ENCODE measurements around the gene SERTAD3.
A peak's percentile ranks its signal among the peaks of the same experiment; 100 is the strongest.

SERTAD3 gene

DNA sequence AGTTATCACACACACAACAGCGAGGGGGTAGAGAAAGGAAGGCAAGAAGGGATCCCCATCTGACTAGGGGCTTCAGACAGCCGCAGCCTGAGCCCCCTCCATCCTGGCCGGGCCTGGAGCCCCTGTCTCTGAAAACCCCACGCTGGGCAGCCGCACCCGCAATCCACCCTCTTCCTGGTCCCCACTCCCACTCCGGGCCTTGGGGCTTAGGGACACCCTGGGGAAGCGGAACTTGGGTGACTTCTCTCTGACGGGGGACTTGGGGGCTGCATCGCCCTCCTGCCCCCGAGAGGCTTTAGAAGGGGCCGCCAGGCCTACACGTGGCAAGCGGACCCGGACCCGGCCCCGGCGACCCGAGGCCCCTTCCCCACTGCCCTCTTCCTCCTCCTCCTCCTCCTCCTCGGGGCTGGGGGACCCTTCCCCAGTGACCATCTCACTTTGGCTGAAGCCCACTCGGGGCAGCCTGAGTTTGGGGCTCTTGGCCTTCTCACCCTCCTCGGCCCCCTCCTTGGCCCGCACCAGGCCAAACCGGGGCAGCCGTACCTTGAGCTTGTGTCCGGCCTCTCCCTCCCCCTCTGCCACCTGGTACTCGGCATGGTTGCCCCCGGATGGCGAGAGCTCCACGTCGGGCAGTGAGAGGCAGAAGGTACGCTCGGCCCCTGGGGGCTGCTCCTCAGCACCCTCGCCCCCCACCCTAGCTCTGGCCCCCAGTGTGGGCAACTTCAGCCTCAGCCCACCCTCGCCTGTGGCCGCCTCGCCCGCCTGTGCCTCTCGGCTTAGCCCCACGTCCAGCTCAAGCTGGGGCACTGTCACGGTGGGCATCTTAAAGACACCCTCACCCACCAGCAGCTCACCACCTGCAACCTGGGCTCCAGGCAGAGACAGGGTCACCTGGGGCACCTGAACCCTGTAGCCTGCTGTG is 50.0 kb downstream of the SERTAD3 start:
- Histone ChIP-seq H3K4me1 (ENCODE audit: insufficient read depth, low read length) (no peaks in the 10 kb centered on the region), H3K27me3 (ENCODE audit: insufficient read depth, low read length, poor library complexity) (no peaks in the 10 kb centered on the region), H3K27ac (ENCODE audit: low read length) (no peak overlapping the region), H3K79me2 (ENCODE audit: insufficient read depth, low read length) (no peaks in the 10 kb centered on the region), H3K36me3 (ENCODE audit: insufficient read depth, low read length) (no peaks in the 10 kb centered on the region), H4K20me1 (ENCODE audit: insufficient read depth, low read length) (no peaks in the 10 kb centered on the region), H3K9me3 (ENCODE audit: insufficient read depth, low read length, severe bottlenecking) (no peaks in the 10 kb centered on the region), H3K4me3 (ENCODE audit: low read depth in 1 of 2, low read length in 2 of 2) (no peak overlapping the region), H2AFZ (ENCODE audit: low read depth, low read length) (no peak overlapping the region), H3K4me2 (ENCODE audit: insufficient read depth, low read length) (no peak overlapping the region), H3K9ac (ENCODE audit: low read depth, low read length) (no peak overlapping the region)
- no peak for DNase-seq
- TF ChIP-seq EZH2 (IDR thresholded peaks at IDR 0.05; ENCODE audit: borderline replicate concordance, low read depth, low read length, severe bottlenecking), result no peak
- TF ChIP-seq, protein P1, sequence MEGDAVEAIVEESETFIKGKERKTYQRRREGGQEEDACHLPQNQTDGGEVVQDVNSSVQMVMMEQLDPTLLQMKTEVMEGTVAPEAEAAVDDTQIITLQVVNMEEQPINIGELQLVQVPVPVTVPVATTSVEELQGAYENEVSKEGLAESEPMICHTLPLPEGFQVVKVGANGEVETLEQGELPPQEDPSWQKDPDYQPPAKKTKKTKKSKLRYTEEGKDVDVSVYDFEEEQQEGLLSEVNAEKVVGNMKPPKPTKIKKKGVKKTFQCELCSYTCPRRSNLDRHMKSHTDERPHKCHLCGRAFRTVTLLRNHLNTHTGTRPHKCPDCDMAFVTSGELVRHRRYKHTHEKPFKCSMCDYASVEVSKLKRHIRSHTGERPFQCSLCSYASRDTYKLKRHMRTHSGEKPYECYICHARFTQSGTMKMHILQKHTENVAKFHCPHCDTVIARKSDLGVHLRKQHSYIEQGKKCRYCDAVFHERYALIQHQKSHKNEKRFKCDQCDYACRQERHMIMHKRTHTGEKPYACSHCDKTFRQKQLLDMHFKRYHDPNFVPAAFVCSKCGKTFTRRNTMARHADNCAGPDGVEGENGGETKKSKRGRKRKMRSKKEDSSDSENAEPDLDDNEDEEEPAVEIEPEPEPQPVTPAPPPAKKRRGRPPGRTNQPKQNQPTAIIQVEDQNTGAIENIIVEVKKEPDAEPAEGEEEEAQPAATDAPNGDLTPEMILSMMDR (IDR thresholded peaks at IDR 0.05; ENCODE audit: borderline replicate concordance, extremely low read depth, low read length, poor library complexity, severe bottlenecking), result no peak
- no peak for ATAC-seq (ENCODE audit: insufficient read depth, low read depth)

DNA sequence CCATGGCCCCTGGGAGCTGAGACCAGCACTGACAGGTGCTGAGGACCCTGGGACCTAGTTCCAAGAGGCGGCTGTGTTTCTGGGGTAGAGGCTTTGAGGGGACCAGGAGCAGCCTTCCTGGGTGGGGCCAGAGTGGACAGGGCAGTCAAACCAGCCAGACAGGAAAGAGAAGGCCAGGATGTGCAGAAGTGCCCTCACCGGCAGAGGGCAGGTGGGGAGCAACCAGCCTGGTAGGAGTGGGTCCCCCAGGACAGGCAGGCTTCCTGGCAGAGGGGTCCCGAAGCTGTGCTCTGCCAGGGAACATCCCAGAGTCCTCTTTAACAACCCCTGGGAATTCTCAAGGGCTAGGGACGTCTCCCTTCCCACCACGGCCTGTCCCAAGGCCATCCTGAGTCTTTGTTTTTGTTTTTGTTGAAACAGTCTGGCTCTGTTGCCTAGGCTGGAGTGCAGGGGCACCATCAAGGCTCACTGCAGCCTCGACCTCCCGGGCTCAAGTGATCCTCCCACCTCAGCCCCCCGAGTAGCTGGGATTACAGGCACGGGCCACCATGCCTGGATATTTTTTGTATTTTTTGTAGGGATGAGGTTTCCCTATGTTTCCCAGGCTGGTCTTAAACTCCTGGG is 51.1 kb downstream of the SERTAD3 start:
- Histone ChIP-seq H3K79me2 (ENCODE audit: insufficient read depth, low read length) (no peaks in the 10 kb centered on the region), H2AFZ (ENCODE audit: low read depth, low read length) (no peak overlapping the region), H3K27ac (ENCODE audit: low read length) (no peak overlapping the region), H3K4me2 (ENCODE audit: insufficient read depth, low read length) (no peak overlapping the region), H3K27me3 (ENCODE audit: insufficient read depth, low read length, poor library complexity) (no peaks in the 10 kb centered on the region), H3K36me3 (ENCODE audit: insufficient read depth, low read length) (no peaks in the 10 kb centered on the region), H3K9ac (ENCODE audit: low read depth, low read length) (no peak overlapping the region), H3K9me3 (ENCODE audit: insufficient read depth, low read length, severe bottlenecking) (no peaks in the 10 kb centered on the region), H3K4me1 (ENCODE audit: insufficient read depth, low read length) (no peaks in the 10 kb centered on the region), H4K20me1 (ENCODE audit: insufficient read depth, low read length) (no peaks in the 10 kb centered on the region), H3K4me3 (ENCODE audit: low read depth in 1 of 2, low read length in 2 of 2) (no peak overlapping the region)
- TF ChIP-seq EZH2 (IDR thresholded peaks at IDR 0.05; ENCODE audit: borderline replicate concordance, low read depth, low read length, severe bottlenecking), result no peak
- TF ChIP-seq, protein P1 (IDR thresholded peaks at IDR 0.05; ENCODE audit: borderline replicate concordance, extremely low read depth, low read length, poor library complexity, severe bottlenecking), result peak; percentile 10
- no peak for DNase-seq
- no peak for ATAC-seq (ENCODE audit: insufficient read depth, low read depth)

DNA sequence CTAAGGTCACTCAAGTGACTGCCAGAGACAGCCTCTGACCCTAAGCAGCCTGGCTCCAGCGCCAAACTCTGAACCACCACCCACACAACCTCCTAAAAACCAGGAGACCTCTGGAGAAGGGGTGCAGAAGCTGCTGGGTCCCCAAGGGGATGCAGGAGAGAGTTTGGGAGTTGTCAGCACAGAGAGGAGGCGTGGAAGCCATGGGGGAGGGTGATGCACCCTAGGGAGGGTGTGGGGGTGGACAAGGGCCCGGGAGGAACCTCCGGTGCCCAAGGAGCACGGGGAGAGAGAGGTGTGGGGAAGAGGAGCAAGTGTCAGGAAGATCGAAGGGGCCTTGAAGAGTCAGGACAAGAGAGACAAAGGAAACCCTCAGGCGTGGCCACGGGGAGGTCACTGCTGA is 52.0 kb downstream of the SERTAD3 start:
- ATAC-seq (ENCODE audit: insufficient read depth, low read depth) (no peak), DNase-seq (no peak)
- H4K20me1 ChIP-seq (ENCODE audit: insufficient read depth, low read length), result no peaks in the 10 kb centered on the region
- no peaks in the 10 kb centered on the region for H3K4me1 ChIP-seq (ENCODE audit: insufficient read depth, low read length)
- no peak overlapping the region for H3K4me3 ChIP-seq (ENCODE audit: low read depth in 1 of 2, low read length in 2 of 2)
- H3K27ac ChIP-seq (ENCODE audit: low read length), result no peak overlapping the region
- H2AFZ ChIP-seq (ENCODE audit: low read depth, low read length), result no peak overlapping the region
- no peak for TF ChIP-seq EZH2 (IDR thresholded peaks at IDR 0.05; ENCODE audit: borderline replicate concordance, low read depth, low read length, severe bottlenecking)
- TF ChIP-seq, protein P1 (IDR thresholded peaks at IDR 0.05; ENCODE audit: borderline replicate concordance, extremely low read depth, low read length, poor library complexity, severe bottlenecking), result no peak
- H3K79me2 ChIP-seq (ENCODE audit: insufficient read depth, low read length), result no peaks in the 10 kb centered on the region
- H3K27me3 ChIP-seq (ENCODE audit: insufficient read depth, low read length, poor library complexity), result no peaks in the 10 kb centered on the region
- no peaks in the 10 kb centered on the region for H3K36me3 ChIP-seq (ENCODE audit: insufficient read depth, low read length)
- no peak overlapping the region for H3K4me2 ChIP-seq (ENCODE audit: insufficient read depth, low read length)
- H3K9me3 ChIP-seq (ENCODE audit: insufficient read depth, low read length, severe bottlenecking), result no peaks in the 10 kb centered on the region
- no peak overlapping the region for H3K9ac ChIP-seq (ENCODE audit: low read depth, low read length)
